PC-9 (cell line): ENCODE measurements around the gene SKI. TPM values are rescaled to one million over a fixed set of nuclear protein-coding genes. Genes with fewer than 3 reads are reported as not detected.

ENCODE experiments used
- BruUV-seq: library from RNA; stranded (reverse); fragments of 400-500 nt; replicated peaks from 2 replicates; lab custom pipeline; 2021; lab: Mats Ljungman, UMichigan
- CTCF ChIA-PET: fragments of 300-600 bp; sonication (Branson Sonifier 250); formaldehyde crosslinking; loops from one replicate; lab custom pipeline; 2022; ENCODE audit warnings: antibody characterized with exemption; lab: Charles Lee
- POLR2A ChIA-PET: fragments of 300-600 bp; sonication (Branson Sonifier 250); formaldehyde crosslinking; loops from one replicate; lab custom pipeline; 2022; ENCODE audit warnings: antibody characterized with exemption; ENCODE audit not compliant: unreplicated experiment; lab: Charles Lee
- DNase-seq, 2 experiments: peaks; one replicate each; pipeline versions ENCODE4 v3.0.0 to v3.0.0-alpha.2; 2015 to 2022; ENCODE audit warnings: mixed read lengths in 1 of 2
- H2AFZ ChIP-seq: fragments of 200-600 bp; sonication (generic); 2 replicates; pipeline ENCODE4 v1.8.1; 2017; ENCODE audit warnings: antibody characterized with exemption
- H3F3A ChIP-seq: fragments of 200-600 bp; sonication (generic); 2 replicates; pipeline ENCODE4 v1.8.1; 2017; ENCODE audit warnings: antibody characterized with exemption, mild to moderate bottlenecking, low read depth; ENCODE audit not compliant: insufficient read depth
- H3K27ac ChIP-seq: fragments of 200-600 bp; sonication (generic); 2 replicates; pipeline ENCODE4 v1.6.1; 2016; ENCODE audit warnings: mixed run types
- H3K27me3 ChIP-seq: fragments of 200-600 bp; sonication (generic); 2 replicates; pipeline ENCODE4 v1.6.1; 2016; ENCODE audit warnings: low read depth, mixed run types; ENCODE audit not compliant: insufficient read depth
- H3K36me3 ChIP-seq: fragments of 200-600 bp; sonication (generic); 2 replicates; pipeline ENCODE4 v1.6.1; 2016; ENCODE audit warnings: low read depth, mixed run types
- H3K4me1 ChIP-seq: fragments of 200-600 bp; sonication (generic); replicated peaks from 2 replicates; pipeline ENCODE4 v1.6.1; 2016; ENCODE audit warnings: mixed run types; ENCODE audit not compliant: insufficient read depth
- H3K4me2 ChIP-seq: fragments of 200-600 bp; sonication (generic); 2 replicates; pipeline ENCODE4 v1.6.1; 2017; ENCODE audit warnings: mixed run types
- H3K4me3 ChIP-seq: fragments of 200-600 bp; sonication (generic); 2 replicates; pipeline ENCODE4 v1.6.1; 2016; ENCODE audit warnings: mixed run types
- H3K79me2 ChIP-seq: fragments of 200-600 bp; sonication (generic); 2 replicates; pipeline ENCODE4 v1.6.1; 2017; ENCODE audit warnings: low read depth, mixed run types
- H3K9me2 ChIP-seq: fragments of 200-600 bp; sonication (generic); 2 replicates; pipeline ENCODE4 v1.8.1; 2017; ENCODE audit warnings: mild to moderate bottlenecking; ENCODE audit not compliant: insufficient read depth
- H3K9me3 ChIP-seq: fragments of 200-600 bp; sonication (generic); 2 replicates; pipeline ENCODE4 v1.8.1; 2016; ENCODE audit warnings: low read depth; ENCODE audit not compliant: insufficient read depth
- H4K20me1 ChIP-seq: fragments of 200-600 bp; sonication (generic); 2 replicates; pipeline ENCODE4 v1.8.1; 2017; ENCODE audit not compliant: insufficient read depth
- EZH2 ChIP-seq: fragments of 200-600 bp; sonication (generic); IDR thresholded peaks from 2 replicates; pipeline ENCODE4 v1.8.0; 2017; ENCODE audit warnings: antibody characterized with exemption, low read depth
- intact Hi-C: fragments of 100-400 bp; cut with micrococcal nuclease; formaldehyde crosslinking; loops from one replicate; pipeline ENCODE4 v1.10.0; 2022; ENCODE audit not compliant: unreplicated experiment
- total RNA-seq: library from RNA; stranded (reverse); gene quantifications from 2 replicates; pipeline ENCODE4 v1.2.3, GENCODE V29; 2021
- TF ChIP-seq, protein P1 (sequence below): fragments of 200-600 bp; sonication (generic); conservative IDR thresholded peaks from 2 replicates; pipeline ENCODE4 v1.6.1; 2017; ENCODE audit warnings: mixed run types, antibody characterized with exemption, mild to moderate bottlenecking, moderate library complexity

The SKI gene
- total RNA-seq, 1 experiment from 2014 or later, result 36.2 TPM

DNA sequence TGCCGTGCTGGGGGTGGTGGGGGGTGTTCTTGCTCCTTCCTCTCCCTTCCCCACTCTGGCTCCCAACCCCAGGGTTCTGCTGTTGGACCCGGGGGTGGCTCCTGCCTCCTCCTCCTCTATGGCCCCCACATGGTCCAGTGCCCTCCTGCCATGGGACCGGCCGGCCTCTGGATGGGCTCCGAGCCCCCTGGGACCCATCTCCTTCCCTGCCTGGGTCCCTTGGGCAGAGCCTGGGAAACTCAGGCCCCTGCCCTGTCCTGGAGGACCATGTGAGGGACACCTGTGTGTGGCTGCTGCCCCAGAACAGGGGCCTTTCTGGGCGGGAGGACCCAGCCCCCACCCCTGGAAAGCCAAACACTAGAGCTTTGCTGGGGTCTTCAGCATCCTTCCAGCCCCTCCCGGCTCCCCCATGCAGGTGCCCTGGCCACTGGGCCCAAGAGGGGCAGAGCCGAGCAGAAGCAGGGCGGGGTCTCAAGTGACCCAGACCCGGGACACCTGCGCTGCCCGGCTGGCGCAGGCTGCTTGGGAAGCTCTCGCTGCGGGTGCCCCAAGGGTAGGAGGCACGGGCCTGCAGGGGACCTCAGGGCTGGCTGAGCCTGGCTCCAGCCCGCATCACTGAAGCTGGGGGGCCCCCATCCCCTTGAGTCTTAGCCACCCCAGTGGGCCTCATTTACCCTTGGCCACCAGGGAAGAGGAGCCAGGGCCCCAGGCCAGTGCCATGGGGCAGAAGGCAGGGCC, 31.0 kb upstream of the SKI start:
- H3K27ac ChIP-seq, result no peak overlapping the region
- ChIA-PET POLR2A (no interaction called here), CTCF (interaction anchor here (0.5 kb wide), 1 partner anchor 214 kb away, joined by 11 read pairs; no protein-coding TSS in a partner anchor)
- H3F3A ChIP-seq, result peaks cover 9% of the 10 kb centered on the region
- no peak for TF ChIP-seq EZH2
- TF ChIP-seq, protein P1, sequence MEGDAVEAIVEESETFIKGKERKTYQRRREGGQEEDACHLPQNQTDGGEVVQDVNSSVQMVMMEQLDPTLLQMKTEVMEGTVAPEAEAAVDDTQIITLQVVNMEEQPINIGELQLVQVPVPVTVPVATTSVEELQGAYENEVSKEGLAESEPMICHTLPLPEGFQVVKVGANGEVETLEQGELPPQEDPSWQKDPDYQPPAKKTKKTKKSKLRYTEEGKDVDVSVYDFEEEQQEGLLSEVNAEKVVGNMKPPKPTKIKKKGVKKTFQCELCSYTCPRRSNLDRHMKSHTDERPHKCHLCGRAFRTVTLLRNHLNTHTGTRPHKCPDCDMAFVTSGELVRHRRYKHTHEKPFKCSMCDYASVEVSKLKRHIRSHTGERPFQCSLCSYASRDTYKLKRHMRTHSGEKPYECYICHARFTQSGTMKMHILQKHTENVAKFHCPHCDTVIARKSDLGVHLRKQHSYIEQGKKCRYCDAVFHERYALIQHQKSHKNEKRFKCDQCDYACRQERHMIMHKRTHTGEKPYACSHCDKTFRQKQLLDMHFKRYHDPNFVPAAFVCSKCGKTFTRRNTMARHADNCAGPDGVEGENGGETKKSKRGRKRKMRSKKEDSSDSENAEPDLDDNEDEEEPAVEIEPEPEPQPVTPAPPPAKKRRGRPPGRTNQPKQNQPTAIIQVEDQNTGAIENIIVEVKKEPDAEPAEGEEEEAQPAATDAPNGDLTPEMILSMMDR, result no peak
- intact Hi-C loops, result loop anchor here (5.0 to 10.0 kb wide), 2 partner anchors 35 to 1228 kb away; no protein-coding TSS in a partner anchor
- H3K9me3 ChIP-seq, result no peaks in the 10 kb centered on the region
- no peak overlapping the region for H3K4me3 ChIP-seq
- H4K20me1 ChIP-seq, result no peaks in the 10 kb centered on the region
- no peak overlapping the region for H3K4me2 ChIP-seq
- H3K4me1 ChIP-seq, result peaks cover 4% of the 10 kb centered on the region
- H3K79me2 ChIP-seq, result no peaks in the 10 kb centered on the region
- no peaks in the 10 kb centered on the region for H3K9me2 ChIP-seq
- no peak overlapping the region for H2AFZ ChIP-seq
- H3K36me3 ChIP-seq, result no peaks in the 10 kb centered on the region
- BruUV-seq, result no TSS peak
- no peak for DNase-seq
- H3K27me3 ChIP-seq, result no peaks in the 10 kb centered on the region

DNA sequence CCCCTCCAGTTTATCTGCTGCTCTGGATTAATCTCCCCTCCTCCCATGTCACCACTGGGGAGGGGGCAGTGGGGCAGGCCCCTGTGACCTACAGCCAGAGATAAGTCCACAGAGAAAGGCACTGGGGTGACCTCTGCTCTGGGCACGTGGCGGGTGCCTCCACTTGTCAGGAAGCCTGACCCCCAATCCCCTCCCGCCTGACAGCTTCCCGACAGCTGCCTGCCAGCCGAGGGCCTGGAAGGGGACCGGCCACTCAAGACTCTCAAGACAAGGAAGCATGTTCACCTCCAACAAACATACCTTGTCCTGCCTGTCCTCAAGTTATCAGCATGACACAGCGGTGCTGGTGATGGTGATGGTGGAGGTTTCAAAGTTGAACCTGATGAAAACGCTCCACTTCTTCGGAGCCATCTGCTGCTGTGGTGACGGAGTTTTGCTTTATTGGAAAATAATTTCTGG, 30.4 kb upstream of the SKI start:
- intact Hi-C loops, result loop anchor here (5.0 to 10.0 kb wide), 2 partner anchors 35 to 1227 kb away; no protein-coding TSS in a partner anchor
- Histone ChIP-seq H3K4me1 (peaks cover 4% of the 10 kb centered on the region), H3K9me3 (no peaks in the 10 kb centered on the region), H3K9me2 (no peaks in the 10 kb centered on the region), H3K27ac (no peak overlapping the region), H3K4me3 (no peak overlapping the region), H3F3A (peaks cover 5% of the 10 kb centered on the region), H3K36me3 (no peaks in the 10 kb centered on the region), H3K79me2 (no peaks in the 10 kb centered on the region), H4K20me1 (no peaks in the 10 kb centered on the region), H2AFZ (no peak overlapping the region), H3K27me3 (no peaks in the 10 kb centered on the region), H3K4me2 (no peak overlapping the region)
- no peak for DNase-seq
- CTCF ChIA-PET, result no interaction called here
- BruUV-seq, result no TSS peak
- POLR2A ChIA-PET, result no interaction called here
- TF ChIP-seq EZH2, result no peak
- TF ChIP-seq, protein P1, result no peak

DNA sequence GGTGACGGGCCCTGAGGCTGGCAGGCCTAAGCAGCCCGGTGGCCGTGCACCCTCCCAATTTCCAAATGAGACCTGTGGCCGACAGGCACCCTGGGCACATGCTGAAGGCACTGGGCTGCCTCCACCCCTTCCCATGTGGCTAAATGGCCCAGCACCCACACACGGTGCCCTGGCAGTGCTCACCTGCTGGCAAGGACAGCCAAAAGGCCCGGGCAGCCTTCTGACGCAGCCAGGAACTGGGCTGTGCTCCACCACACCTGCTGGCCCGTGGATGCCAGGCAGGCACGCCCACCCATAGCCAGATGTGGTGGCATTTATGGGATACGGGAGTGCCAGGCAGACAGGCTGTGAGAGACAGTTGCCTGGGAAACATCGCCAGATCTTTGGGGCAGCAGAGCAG, 29.5 kb upstream of the SKI start:
- Histone ChIP-seq H3K79me2 (no peaks in the 10 kb centered on the region), H3K9me3 (no peaks in the 10 kb centered on the region), H3K27me3 (no peaks in the 10 kb centered on the region), H3F3A (peaks cover 4% of the 10 kb centered on the region), H3K4me2 (peak overlapping the region; percentile 76; the same call in 1 of the 2 replicates), H3K4me1 (peaks cover 4% of the 10 kb centered on the region), H3K4me3 (no peak overlapping the region), H4K20me1 (no peaks in the 10 kb centered on the region), H2AFZ (no peak overlapping the region), H3K9me2 (no peaks in the 10 kb centered on the region), H3K27ac (no peak overlapping the region), H3K36me3 (no peaks in the 10 kb centered on the region)
- intact Hi-C loops, result loop anchor here (5.0 to 10.0 kb wide), 2 partner anchors 34 to 1226 kb away; no protein-coding TSS in a partner anchor
- no TSS peak for BruUV-seq
- DNase-seq, result peak in 1 of 2 experiments; percentile 17
- TF ChIP-seq, protein P1, result no peak
- no peak for TF ChIP-seq EZH2
- ChIA-PET POLR2A (interaction anchor here (0.5 to 1.0 kb wide), 9 partner anchors 36 to 349 kb away, joined by 4 to 16 read pairs (median 6); partner anchors contain the start of genes MORN1, PANK4 and RER1), CTCF (interaction anchor here (0.6 to 1.0 kb wide), 3 partner anchors 31 to 193 kb away, joined by 4 to 17 read pairs (median 4); partner anchors contain the start of genes MORN1 and RER1)
